ENCODE results near the gene PRIM2. TPM values are rescaled to one million over a fixed set of nuclear protein-coding genes. Genes with fewer than 3 reads are reported as not detected.
A peak's percentile ranks its signal among the peaks of the same experiment; 100 is the strongest.
"Not testable (repeated sequence)": the region's sequence is repeated elsewhere in the genome, so short reads cannot be mapped to it uniquely, and the experiment has no call there.

PRIM2 gene
- total RNA-seq, 1 donor from 2014 or later, result 16.2 TPM

- H3K27me3 Mint-ChIP-seq (ENCODE audit: unreplicated experiment); H3K4me3 Mint-ChIP-seq (ENCODE audit: unreplicated experiment); H3K36me3 Mint-ChIP-seq (ENCODE audit: low read depth, unreplicated experiment); H3K9me3 Mint-ChIP-seq (ENCODE audit: unreplicated experiment); DNase-seq (ENCODE audit: low spot score): not testable (repeated sequence)
- Mint-ChIP-seq H3K27ac (ENCODE audit: unreplicated experiment) (peak overlapping the region; percentile 10), H3K4me1 (ENCODE audit: unreplicated experiment) (peaks cover 21% of the 10 kb centered on the region)
These were observed 199.3 kb downstream of the PRIM2 start for GRCh38 chr6:57516776-57517175.

DNA sequence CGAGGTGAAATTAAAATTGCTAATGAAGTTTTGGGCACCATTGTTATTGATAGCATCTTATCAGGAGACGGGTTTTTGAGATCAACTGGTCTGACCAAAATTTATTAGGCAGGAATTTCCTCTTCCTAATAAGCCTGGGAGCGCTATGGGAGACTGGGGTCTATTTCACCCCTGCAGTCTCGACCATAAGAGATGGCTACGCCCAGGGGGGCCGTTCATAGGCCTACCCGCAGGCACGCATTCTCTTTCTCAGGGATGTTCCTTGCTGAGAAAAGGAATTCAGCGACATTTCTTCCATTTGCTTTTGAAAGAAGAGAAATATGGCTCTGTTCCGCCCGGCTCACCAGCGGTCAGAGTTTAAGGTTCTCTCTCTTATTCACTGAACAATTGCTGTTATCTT, 201.8 kb downstream of the PRIM2 start:
- DNase-seq (ENCODE audit: low spot score); H3K9me3 Mint-ChIP-seq (ENCODE audit: unreplicated experiment); H3K27ac Mint-ChIP-seq (ENCODE audit: unreplicated experiment); H3K27me3 Mint-ChIP-seq (ENCODE audit: unreplicated experiment); H3K36me3 Mint-ChIP-seq (ENCODE audit: low read depth, unreplicated experiment): not testable (repeated sequence)
- Mint-ChIP-seq H3K4me1 (ENCODE audit: unreplicated experiment) (peaks cover 21% of the 10 kb centered on the region), H3K4me3 (ENCODE audit: unreplicated experiment) (peak overlapping the region; percentile 74)

- H3K27ac Mint-ChIP-seq (ENCODE audit: unreplicated experiment); H3K27me3 Mint-ChIP-seq (ENCODE audit: unreplicated experiment); H3K4me3 Mint-ChIP-seq (ENCODE audit: unreplicated experiment); DNase-seq (ENCODE audit: low spot score); H3K36me3 Mint-ChIP-seq (ENCODE audit: low read depth, unreplicated experiment); H3K9me3 Mint-ChIP-seq (ENCODE audit: unreplicated experiment): not testable (repeated sequence)
- H3K4me1 Mint-ChIP-seq (ENCODE audit: unreplicated experiment), result peaks cover 19% of the 10 kb centered on the region
These were observed 203.7 kb downstream of the PRIM2 start for GRCh38 chr6:57521085-57521484.

DNA sequence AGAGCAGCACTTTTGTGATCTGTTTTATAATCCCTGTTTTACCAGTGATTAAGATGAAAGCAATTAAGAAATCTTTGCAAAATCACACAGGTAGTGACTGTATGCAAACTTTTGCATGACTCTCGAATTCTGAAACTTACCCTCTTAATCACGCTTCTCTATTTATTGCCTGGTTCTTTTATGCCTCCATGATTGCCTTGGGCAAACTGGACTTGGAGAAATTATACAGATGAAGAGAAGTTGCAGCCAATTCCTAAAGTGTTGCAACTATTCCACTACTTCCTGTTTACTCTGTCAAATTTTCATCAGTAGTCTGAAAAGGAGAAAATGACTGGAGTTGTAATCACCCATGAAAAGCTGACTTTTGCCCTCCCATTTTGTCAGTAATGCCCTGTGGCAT, 205.8 kb downstream of the PRIM2 start:
- H3K9me3 Mint-ChIP-seq (ENCODE audit: unreplicated experiment); DNase-seq (ENCODE audit: low spot score); H3K27me3 Mint-ChIP-seq (ENCODE audit: unreplicated experiment); H3K4me3 Mint-ChIP-seq (ENCODE audit: unreplicated experiment); H3K36me3 Mint-ChIP-seq (ENCODE audit: low read depth, unreplicated experiment); H3K27ac Mint-ChIP-seq (ENCODE audit: unreplicated experiment): not testable (repeated sequence)
- peaks cover 14% of the 10 kb centered on the region for H3K4me1 Mint-ChIP-seq (ENCODE audit: unreplicated experiment)

DNA sequence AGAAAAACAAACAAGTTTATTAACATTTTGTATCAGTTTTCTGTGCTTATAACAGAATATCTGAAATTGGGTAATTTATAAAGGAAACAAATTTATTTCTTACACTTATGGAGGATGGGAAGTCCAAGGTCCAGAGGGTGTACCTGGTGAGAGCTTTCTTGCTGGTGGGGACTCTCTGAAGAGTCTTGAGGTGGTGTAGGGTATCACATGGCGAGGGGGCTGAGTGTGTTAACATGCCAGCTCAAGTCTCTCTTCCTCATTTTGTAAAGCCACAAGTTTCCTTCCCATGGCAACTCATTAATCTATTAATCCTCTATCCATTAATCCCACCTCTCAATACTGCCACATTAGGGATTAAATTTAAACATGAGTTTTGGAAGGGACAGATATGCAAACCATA, 212.3 kb downstream of the PRIM2 start:
- H3K27ac Mint-ChIP-seq (ENCODE audit: unreplicated experiment); H3K27me3 Mint-ChIP-seq (ENCODE audit: unreplicated experiment): not testable (repeated sequence)

DNA sequence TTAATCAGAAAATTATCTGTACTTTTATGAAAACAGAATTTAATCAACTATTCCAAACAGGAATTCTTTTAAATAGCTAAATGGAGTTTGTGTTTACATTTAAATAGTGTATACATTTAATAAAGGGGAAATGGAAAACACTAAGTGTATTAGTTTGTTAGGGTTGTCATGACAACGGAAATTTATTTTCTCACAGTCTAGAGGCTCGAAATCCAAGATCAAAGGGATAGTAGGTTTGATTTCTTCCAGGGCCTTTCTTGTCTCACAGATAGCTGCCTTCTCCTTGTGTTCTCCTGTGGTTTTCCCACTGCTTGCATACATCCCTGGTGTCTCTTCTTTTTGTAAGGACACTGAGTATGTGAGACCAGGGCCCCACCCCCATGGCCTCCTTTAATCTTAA, 215.2 kb downstream of the PRIM2 start:
- H3K36me3 Mint-ChIP-seq (ENCODE audit: low read depth, unreplicated experiment); H3K27ac Mint-ChIP-seq (ENCODE audit: unreplicated experiment); H3K4me3 Mint-ChIP-seq (ENCODE audit: unreplicated experiment); H3K9me3 Mint-ChIP-seq (ENCODE audit: unreplicated experiment); H3K4me1 Mint-ChIP-seq (ENCODE audit: unreplicated experiment); H3K27me3 Mint-ChIP-seq (ENCODE audit: unreplicated experiment); DNase-seq (ENCODE audit: low spot score): not testable (repeated sequence)

More for the DNA sequence above, 212.3 kb downstream of the PRIM2 start:
- not testable (repeated sequence) for H3K4me1 Mint-ChIP-seq (ENCODE audit: unreplicated experiment); DNase-seq (ENCODE audit: low spot score); H3K9me3 Mint-ChIP-seq (ENCODE audit: unreplicated experiment); H3K36me3 Mint-ChIP-seq (ENCODE audit: low read depth, unreplicated experiment); H3K4me3 Mint-ChIP-seq (ENCODE audit: unreplicated experiment)

DNA sequence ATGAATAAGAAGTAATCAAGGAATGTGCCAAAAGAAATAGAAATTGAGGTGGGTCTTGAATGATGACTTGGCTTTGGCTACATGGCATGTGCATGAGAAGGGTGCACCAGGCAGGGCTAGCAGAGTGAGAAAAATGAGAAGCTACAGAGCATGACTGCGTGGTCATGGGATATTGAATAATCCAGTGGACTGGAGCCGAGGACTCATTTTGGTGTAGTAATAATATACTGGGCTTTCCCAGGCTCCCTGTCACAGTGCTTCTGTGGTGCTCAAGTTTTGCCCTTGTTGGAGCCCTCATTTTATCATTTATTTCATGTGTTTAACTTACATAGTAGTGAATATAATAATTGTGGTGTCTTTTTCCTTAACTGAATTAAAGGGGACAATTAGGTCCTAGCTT, 217.7 kb downstream of the PRIM2 start:
- not testable (repeated sequence) for H3K27ac Mint-ChIP-seq (ENCODE audit: unreplicated experiment); H3K4me1 Mint-ChIP-seq (ENCODE audit: unreplicated experiment); H3K9me3 Mint-ChIP-seq (ENCODE audit: unreplicated experiment); DNase-seq (ENCODE audit: low spot score); H3K4me3 Mint-ChIP-seq (ENCODE audit: unreplicated experiment); H3K27me3 Mint-ChIP-seq (ENCODE audit: unreplicated experiment); H3K36me3 Mint-ChIP-seq (ENCODE audit: low read depth, unreplicated experiment)

GRCh38 chr6:57535994-57536393, 218.6 kb downstream of the PRIM2 start:
- H3K9me3 Mint-ChIP-seq (ENCODE audit: unreplicated experiment); H3K36me3 Mint-ChIP-seq (ENCODE audit: low read depth, unreplicated experiment); H3K27me3 Mint-ChIP-seq (ENCODE audit: unreplicated experiment); H3K4me1 Mint-ChIP-seq (ENCODE audit: unreplicated experiment); H3K27ac Mint-ChIP-seq (ENCODE audit: unreplicated experiment); H3K4me3 Mint-ChIP-seq (ENCODE audit: unreplicated experiment); DNase-seq (ENCODE audit: low spot score): not testable (repeated sequence)

- not testable (repeated sequence) for H3K4me1 Mint-ChIP-seq (ENCODE audit: unreplicated experiment); H3K27me3 Mint-ChIP-seq (ENCODE audit: unreplicated experiment); H3K27ac Mint-ChIP-seq (ENCODE audit: unreplicated experiment); H3K4me3 Mint-ChIP-seq (ENCODE audit: unreplicated experiment); H3K36me3 Mint-ChIP-seq (ENCODE audit: low read depth, unreplicated experiment); H3K9me3 Mint-ChIP-seq (ENCODE audit: unreplicated experiment); DNase-seq (ENCODE audit: low spot score)
These were observed 220.5 kb downstream of the PRIM2 start for GRCh38 chr6:57537916-57538315.

- H3K27me3 Mint-ChIP-seq (ENCODE audit: unreplicated experiment); DNase-seq (ENCODE audit: low spot score); H3K9me3 Mint-ChIP-seq (ENCODE audit: unreplicated experiment); H3K4me3 Mint-ChIP-seq (ENCODE audit: unreplicated experiment); H3K27ac Mint-ChIP-seq (ENCODE audit: unreplicated experiment); H3K36me3 Mint-ChIP-seq (ENCODE audit: low read depth, unreplicated experiment): not testable (repeated sequence)
- peaks cover 13% of the 10 kb centered on the region for H3K4me1 Mint-ChIP-seq (ENCODE audit: unreplicated experiment)
These were observed 234.5 kb downstream of the PRIM2 start for GRCh38 chr6:57551961-57552360.

- DNase-seq (ENCODE audit: low spot score); H3K27ac Mint-ChIP-seq (ENCODE audit: unreplicated experiment); H3K9me3 Mint-ChIP-seq (ENCODE audit: unreplicated experiment); H3K36me3 Mint-ChIP-seq (ENCODE audit: low read depth, unreplicated experiment); H3K4me1 Mint-ChIP-seq (ENCODE audit: unreplicated experiment); H3K27me3 Mint-ChIP-seq (ENCODE audit: unreplicated experiment); H3K4me3 Mint-ChIP-seq (ENCODE audit: unreplicated experiment): not testable (repeated sequence)
These were observed 240.4 kb downstream of the PRIM2 start for GRCh38 chr6:57557855-57558254.

- not testable (repeated sequence) for H3K9me3 Mint-ChIP-seq (ENCODE audit: unreplicated experiment); H3K4me3 Mint-ChIP-seq (ENCODE audit: unreplicated experiment); H3K36me3 Mint-ChIP-seq (ENCODE audit: low read depth, unreplicated experiment); H3K4me1 Mint-ChIP-seq (ENCODE audit: unreplicated experiment); H3K27me3 Mint-ChIP-seq (ENCODE audit: unreplicated experiment); H3K27ac Mint-ChIP-seq (ENCODE audit: unreplicated experiment); DNase-seq (ENCODE audit: low spot score)
These were observed 241.7 kb downstream of the PRIM2 start for GRCh38 chr6:57559170-57559569.

DNA sequence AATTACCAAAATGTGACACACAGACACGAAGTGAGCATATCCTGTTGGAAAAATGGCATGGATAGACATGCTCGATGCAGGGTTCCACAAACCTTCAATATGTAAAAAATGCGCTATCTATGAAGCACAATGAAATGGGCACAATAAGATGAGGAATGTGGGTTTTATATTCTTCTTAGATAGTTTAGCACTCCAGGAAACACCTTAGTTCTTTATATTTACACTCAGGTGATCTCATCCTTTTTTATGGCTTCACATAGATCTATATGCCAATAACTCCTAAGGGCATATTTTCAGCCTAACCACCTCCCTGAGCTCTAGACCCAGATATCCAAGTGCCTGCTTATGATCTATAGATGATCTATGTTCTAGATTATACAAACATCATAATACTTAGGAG, 244.8 kb downstream of the PRIM2 start:
- not testable (repeated sequence) for DNase-seq (ENCODE audit: low spot score); H3K9me3 Mint-ChIP-seq (ENCODE audit: unreplicated experiment); H3K27ac Mint-ChIP-seq (ENCODE audit: unreplicated experiment); H3K36me3 Mint-ChIP-seq (ENCODE audit: low read depth, unreplicated experiment); H3K4me1 Mint-ChIP-seq (ENCODE audit: unreplicated experiment); H3K27me3 Mint-ChIP-seq (ENCODE audit: unreplicated experiment); H3K4me3 Mint-ChIP-seq (ENCODE audit: unreplicated experiment)
